GM12874 (cell line): ENCODE data around the gene SLC1A3.

Experiments
- CTCF ChIP-seq: IDR thresholded peaks from 2 replicates; pipeline ENCODE4 v1.5.1; 2011; ENCODE audit warnings: low read depth, mild to moderate bottlenecking, control low read depth, low read length, moderate library complexity; ENCODE audit not compliant: insufficient read depth

The SLC1A3 gene

GRCh38 chr5:36722900-36723299 is 116.5 kb downstream of the SLC1A3 start:
- no peak for TF ChIP-seq CTCF

GRCh38 chr5:36723912-36724311 is 117.5 kb downstream of the SLC1A3 start:
- no peak for TF ChIP-seq CTCF

GRCh38 chr5:36724467-36725332 is 118.3 kb downstream of the SLC1A3 start:
- TF ChIP-seq CTCF, result no peak

- TF ChIP-seq CTCF, result no peak
Observed at GRCh38 chr5:36726317-36726716, 119.9 kb downstream of the SLC1A3 start.

DNA sequence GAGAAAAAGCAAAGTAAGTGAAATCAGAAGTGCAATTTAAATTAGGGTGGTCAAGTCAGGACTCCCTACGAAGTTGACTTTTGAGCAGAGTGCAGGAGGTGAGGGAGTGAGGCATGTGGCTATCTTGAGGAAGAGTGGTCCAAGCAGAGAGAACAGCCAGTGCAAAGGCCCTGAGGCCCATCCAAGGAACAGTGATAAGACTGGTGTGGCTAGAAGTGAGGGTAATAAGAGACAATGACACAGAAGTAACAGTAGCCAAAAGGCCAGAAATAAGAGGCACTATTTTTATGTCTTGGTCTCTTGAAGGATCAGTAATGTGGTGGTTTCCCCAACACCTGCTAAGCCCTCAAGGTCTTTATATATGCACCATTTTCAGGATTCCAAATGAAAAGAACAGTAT is 120.4 kb downstream of the SLC1A3 start:
- TF ChIP-seq CTCF, result no peak

DNA sequence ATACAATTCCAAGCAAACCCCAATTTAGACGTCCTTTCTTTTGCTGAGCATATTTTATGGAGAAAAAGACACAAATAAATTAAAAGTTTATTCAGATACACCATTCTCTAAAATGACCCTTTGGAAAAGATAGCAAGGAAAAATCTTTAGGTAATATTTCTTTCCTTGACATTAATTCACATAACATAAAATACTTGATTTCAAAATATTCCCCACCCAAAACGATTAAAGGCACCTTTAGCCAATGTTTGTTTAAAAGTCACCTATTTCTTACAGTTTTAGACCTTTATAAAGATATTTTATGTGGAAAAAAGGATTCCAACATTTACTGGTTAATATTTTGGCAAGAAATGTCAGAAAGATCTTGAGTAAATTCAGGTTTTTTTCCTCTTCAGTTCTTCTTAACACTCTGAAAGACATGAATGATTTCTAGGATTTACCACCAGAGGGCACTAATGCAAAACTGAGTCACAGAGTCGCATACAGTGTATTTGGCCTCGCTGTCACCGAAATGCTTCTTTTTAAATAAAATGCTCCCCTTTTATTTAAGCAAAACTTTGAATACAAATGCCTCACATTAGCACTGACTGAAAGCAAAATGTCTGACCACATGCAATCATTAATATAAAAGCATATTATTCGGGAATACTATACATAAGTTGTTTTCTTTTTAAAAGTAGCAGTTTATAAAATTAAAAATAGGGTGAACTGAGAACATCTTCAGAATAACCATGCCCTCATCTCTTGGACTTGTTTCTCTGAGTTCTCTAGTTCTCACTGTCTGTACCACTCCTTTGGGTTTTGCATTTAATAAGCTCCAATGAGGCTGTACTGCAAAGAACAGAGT is 122.5 kb downstream of the SLC1A3 start:
- TF ChIP-seq CTCF, result peak; percentile 54

DNA sequence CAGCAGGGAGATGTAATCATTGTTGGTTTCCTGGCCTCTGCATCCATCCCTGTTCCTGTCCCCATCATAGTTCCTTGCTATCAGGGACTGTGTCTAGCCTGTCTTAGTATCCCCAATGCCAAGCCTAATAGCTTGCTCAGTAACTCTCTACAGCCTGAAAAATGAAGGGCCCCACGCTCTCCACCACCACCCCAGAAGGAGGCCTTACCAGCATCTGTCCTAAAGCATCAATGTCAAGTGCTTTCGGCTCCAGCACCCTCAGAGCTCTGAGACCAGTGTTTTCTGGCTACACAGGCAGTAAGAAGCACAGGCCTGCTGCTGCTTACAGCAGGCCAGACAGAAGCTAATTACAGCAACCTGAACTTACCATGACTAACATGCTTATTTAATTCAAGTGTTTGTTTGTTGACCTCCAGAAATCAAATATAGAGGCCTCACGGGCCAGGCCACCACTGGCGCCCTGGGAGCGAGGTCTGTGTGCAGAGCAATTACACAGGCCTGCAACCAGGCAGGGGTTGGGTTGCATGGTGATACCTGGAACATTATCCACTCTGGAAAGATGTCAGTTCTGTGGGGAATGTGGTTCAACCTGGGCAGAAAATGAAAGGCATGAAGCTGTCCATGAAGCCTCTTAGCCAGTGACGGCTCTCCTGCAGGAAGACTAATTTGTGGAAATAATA is 124.3 kb downstream of the SLC1A3 start:
- no peak for TF ChIP-seq CTCF
